SK-N-SH (cell line): ENCODE data around the gene TNFSF15. TPM values are rescaled to one million over a fixed set of nuclear protein-coding genes. Genes with fewer than 3 reads are reported as not detected.
"Not testable (repeated sequence)": the region's sequence is repeated elsewhere in the genome, so short reads cannot be mapped to it uniquely, and the experiment has no call there.

Experiments
- CTCF ChIA-PET: fragments of 300-600, 350-600 bp; formaldehyde crosslinking; extraction: SDS; loops from one replicate; lab custom pipeline; 2021; lab: Yijun Ruan, JAX
- POLR2A ChIA-PET: fragments of 350-600 bp; sonication (Branson Sonifier 250); formaldehyde crosslinking; extraction: SDS; loops from one replicate; lab custom pipeline; 2020; ENCODE audit warnings: antibody characterized with exemption, inconsistent platforms; lab: Yijun Ruan, JAX
- DNase-seq: peaks from one replicate; pipeline ENCODE4 v3.0.0; 2012
- H2AFZ ChIP-seq: fragments of 200-600 bp; sonication (generic); 2 replicates; pipeline ENCODE4 v1.8.1; 2016; ENCODE audit warnings: antibody characterized with exemption, mild to moderate bottlenecking, low read depth
- H3F3A ChIP-seq: fragments of 200-600 bp; sonication (generic); replicated peaks from 2 replicates; pipeline ENCODE3; 2016; ENCODE audit warnings: antibody characterized with exemption, mild to moderate bottlenecking; ENCODE audit not compliant: insufficient read depth
- H3K27ac ChIP-seq, 2 experiments: fragments of 200-500 bp in 1 of 2; fragments of 200-600 bp in 1 of 2; sonication (Bioruptor generic) in 1 of 2; sonication (generic), shearing (Covaris generic) in 1 of 2; 2 replicates each; pipeline versions ENCODE4 v1.5.1 to v1.6.1; 2014 to 2016; ENCODE audit warnings: low read depth in 2 of 2, inconsistent platforms in 1 of 2, low read length in 1 of 2, mild to moderate bottlenecking in 1 of 2, mixed read lengths in 1 of 2
- H3K27me3 ChIP-seq: fragments of 200-600 bp; sonication (generic), shearing (Covaris generic); 2 replicates; pipeline ENCODE4 v1.6.1; 2016; ENCODE audit warnings: mixed run types; ENCODE audit not compliant: insufficient read depth
- H3K36me3 ChIP-seq, 2 experiments: fragments of 200-500 bp in 1 of 2; fragments of 200-600 bp in 1 of 2; sonication (Bioruptor generic) in 1 of 2; sonication (generic) in 1 of 2; replicated peaks in 1 of 2; 2 replicates each; pipeline versions ENCODE3 to v1.5.1; 2014 to 2016; ENCODE audit warnings: low read length in 1 of 2, mild to moderate bottlenecking in 1 of 2; ENCODE audit not compliant: insufficient read depth in 2 of 2, control insufficient read depth in 1 of 2
- H3K4me1 ChIP-seq, 2 experiments: fragments of 200-500 bp in 1 of 2; fragments of 200-600 bp in 1 of 2; sonication (Bioruptor generic) in 1 of 2; sonication (generic), shearing (Covaris generic) in 1 of 2; 2 replicates each; pipeline versions ENCODE4 v1.5.1 to v1.6.1; 2014 to 2016; ENCODE audit warnings: low read depth in 1 of 2, low read length in 1 of 2, mixed run types in 1 of 2; ENCODE audit not compliant: insufficient read depth in 2 of 2, control insufficient read depth in 1 of 2
- H3K4me2 ChIP-seq: fragments of 200-600 bp; sonication (generic), shearing (Covaris generic); 2 replicates; pipeline ENCODE4 v1.6.1; 2017; ENCODE audit warnings: mixed run types
- H3K4me3 ChIP-seq, 2 experiments: fragments of 200-500 bp in 1 of 2; fragments of 200-600 bp in 1 of 2; sonication (Bioruptor generic) in 1 of 2; sonication (generic), shearing (Covaris generic) in 1 of 2; 2 replicates each; pipeline versions ENCODE4 v1.5.1 to v1.8.1; 2014 to 2016; ENCODE audit warnings: low read depth in 2 of 2, inconsistent platforms in 1 of 2, low read length in 1 of 2, mild to moderate bottlenecking in 1 of 2, mixed read lengths in 1 of 2, moderate library complexity in 1 of 2
- H3K79me2 ChIP-seq: fragments of 200-600 bp; sonication (generic); 2 replicates; pipeline ENCODE4 v1.8.1; 2017; ENCODE audit warnings: mild to moderate bottlenecking; ENCODE audit not compliant: insufficient read depth
- H3K9ac ChIP-seq: fragments of 200-600 bp; sonication (generic); 2 replicates; pipeline ENCODE4 v1.6.1; 2017; ENCODE audit warnings: mixed run types
- H3K9me2 ChIP-seq: fragments of 200-600 bp; sonication (generic); 2 replicates; pipeline ENCODE4 v1.6.1; 2017; ENCODE audit warnings: mixed run types
- H3K9me3 ChIP-seq: fragments of 200-600 bp; sonication (generic); 2 replicates; pipeline ENCODE4 v1.6.1; 2017; ENCODE audit warnings: mixed run types, mild to moderate bottlenecking, moderate library complexity
- H4K20me1 ChIP-seq: fragments of 200-600 bp; sonication (generic); 2 replicates; pipeline ENCODE4 v1.6.1; 2017; ENCODE audit warnings: mild to moderate bottlenecking, mixed run types; ENCODE audit not compliant: insufficient read depth
- EP300 ChIP-seq, 2 experiments: IDR thresholded peaks; 2 replicates each; pipeline versions ENCODE4 v1.4.0 to v1.6.1; 2012; ENCODE audit warnings: borderline replicate concordance in 1 of 2, low read depth in 1 of 2, low read length in 1 of 2
- EZH2phosphoT487 ChIP-seq: fragments of 200-600 bp; sonication (generic); IDR thresholded peaks from 2 replicates; pipeline ENCODE4 v1.6.1; 2017; ENCODE audit warnings: low read depth, mixed run types, mild to moderate bottlenecking, antibody characterized with exemption, moderate library complexity, borderline replicate concordance
- FOXJ3 ChIP-seq: sonication (generic); formaldehyde crosslinking; IDR thresholded peaks from 2 replicates; pipeline ENCODE4 v1.5.1; 2020; ENCODE audit warnings: mild to moderate bottlenecking, missing genetic modification reagents
- JUND ChIP-seq: IDR thresholded peaks from 2 replicates; pipeline ENCODE4 v1.4.0; 2012
- MEF2A ChIP-seq: IDR thresholded peaks from 2 replicates; pipeline ENCODE4 v1.4.0; 2012; ENCODE audit warnings: low read depth, borderline replicate concordance
- RAD21 ChIP-seq: IDR thresholded peaks from 2 replicates; pipeline ENCODE4 v1.6.1; 2012; ENCODE audit warnings: mild to moderate bottlenecking, low read length
- REST ChIP-seq: IDR thresholded peaks from 2 replicates; pipeline ENCODE4 v1.6.1; 2012; ENCODE audit warnings: mild to moderate bottlenecking, low read depth, low read length, moderate library complexity
- RXRA ChIP-seq: IDR thresholded peaks from 2 replicates; pipeline ENCODE4 v1.4.0; 2012; ENCODE audit warnings: low read depth, mild to moderate bottlenecking, borderline replicate concordance
- SIN3A ChIP-seq: IDR thresholded peaks from 2 replicates; pipeline ENCODE4 v1.6.1; 2012; ENCODE audit warnings: low read depth, mild to moderate bottlenecking, low read length, moderate library complexity, borderline replicate concordance
- SMC3 ChIP-seq: IDR thresholded peaks from 2 replicates; pipeline ENCODE4 v1.6.1; 2012; ENCODE audit warnings: low read depth, low read length, improper control_type of control experiment
- TAF1 ChIP-seq: IDR thresholded peaks from 2 replicates; pipeline ENCODE4 v1.6.1; 2012; ENCODE audit warnings: low read depth, mild to moderate bottlenecking, low read length, moderate library complexity, borderline replicate concordance
- TCF12 ChIP-seq: IDR thresholded peaks from 2 replicates; pipeline ENCODE4 v1.4.0; 2012
- YY1 ChIP-seq: IDR thresholded peaks from 2 replicates; pipeline ENCODE4 v1.4.0; 2012; ENCODE audit warnings: low read depth, mild to moderate bottlenecking
- ZBTB33 ChIP-seq: IDR thresholded peaks from 2 replicates; pipeline ENCODE4 v1.4.0; 2012; ENCODE audit warnings: low read depth, borderline replicate concordance
- WGBS: methylation state at CpG from one replicate; pipeline ENCODE4 v1.1.6; 2017; ENCODE audit warnings: low lambda C conversion rate; 5-methylcytosine and 5-hydroxymethylcytosine counted together
- polyA plus RNA-seq, 3 experiments: library from polyadenylated mRNA; depleted of rRNA; stranded (reverse); fragments of >200 nt; gene quantifications; 2 replicates each; pipeline ENCODE4 v1.2.3, GENCODE V29; 2012
- TF ChIP-seq, protein P1 (sequence below): IDR thresholded peaks from 2 replicates; pipeline ENCODE4 v1.4.0; 2012; ENCODE audit warnings: low read depth

TNFSF15 gene
- polyA plus RNA-seq, 1 of the 3 experiments (the other 2 are of a cell fraction): 0.64 TPM

GRCh38 chr9:114735704-114736103 is 70.1 kb downstream of the TNFSF15 start (continued):
- no peak for TF ChIP-seq ZBTB33
- no peak for TF ChIP-seq SMC3
- TF ChIP-seq, protein P1, sequence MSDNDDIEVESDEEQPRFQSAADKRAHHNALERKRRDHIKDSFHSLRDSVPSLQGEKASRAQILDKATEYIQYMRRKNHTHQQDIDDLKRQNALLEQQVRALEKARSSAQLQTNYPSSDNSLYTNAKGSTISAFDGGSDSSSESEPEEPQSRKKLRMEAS: peak; percentile 37; the same call in 1 of the 2 replicates
- no peak for TF ChIP-seq FOXJ3 (CRISPR knock-in tag)
- TF ChIP-seq MEF2A: no peak
- TF ChIP-seq JUND: peak; percentile 18; the same call in 1 of the 2 replicates
- TF ChIP-seq EP300 (IDR thresholded peaks at IDR 0.05; ENCODE audit: borderline replicate concordance in 1 of 2, low read depth in 1 of 2, low read length in 1 of 2): 0 out of 4 replicates have a peak, but pooled peaks of 1 of the 2 experiments have one; percentile 12
- TF ChIP-seq YY1: no peak
- TF ChIP-seq TAF1: no peak
- TF ChIP-seq REST: no peak
- no peak for TF ChIP-seq RXRA
- TF ChIP-seq TCF12: peak; percentile 58
- TF ChIP-seq SIN3A: no peak
- TF ChIP-seq RAD21: no peak
- TF ChIP-seq EZH2phosphoT487: no peak

- CTCF ChIA-PET: interaction anchor here (0.7 to 5.6 kb wide), 6 partner anchors 11 to 789 kb away, joined by 3 to 41 read pairs (median 5); no protein-coding TSS in a partner anchor
- not testable (repeated sequence) for H4K20me1 ChIP-seq
Observed at GRCh38 chr9:114735139-114735538, 70.7 kb downstream of the TNFSF15 start.

More at GRCh38 chr9:114735139-114735538, 70.7 kb downstream of the TNFSF15 start:
- Histone ChIP-seq H3K4me2 (0 out of 2 replicates have a peak overlapping the region, but pooled peaks have one; percentile 50), H3K4me1 (peaks cover 0 to 22% of the 10 kb centered on the region in 2 experiments; a peak in 2 of 4 replicates), H3K27ac (peak overlapping the region; percentile 23 to 36; a peak in 2 of 4 replicates), H3F3A (peaks cover 19% of the 10 kb centered on the region)
- H3K9me3 ChIP-seq, POLR2A ChIA-PET, H3K9ac ChIP-seq, DNase-seq, H3K36me3 ChIP-seq, H3K27me3 ChIP-seq, H3K9me2 ChIP-seq, H2AFZ ChIP-seq, H3K79me2 ChIP-seq, H3K4me3 ChIP-seq: not testable (repeated sequence)
- 96% methylated on average over 5 of the region's 5 CpGs for WGBS

Other genes with a start within 250 kb of the TNFSF15 start
- gene ATP6V1G1, start 218.3 kb downstream of the TNFSF15 start, polyA plus RNA-seq (2012; rRNA removed): 119 and 143 TPM in 2 replicates
- 5.8 and 7.4 TPM in 2 replicates for gene TMEM268, start 194.7 kb downstream of the TNFSF15 start, polyA plus RNA-seq (2012; rRNA removed)
- not detected in 2 replicates for gene TEX53, start 148.2 kb downstream of the TNFSF15 start, polyA plus RNA-seq (2012; rRNA removed)
- gene TEX48, start 123.8 kb downstream of the TNFSF15 start, polyA plus RNA-seq (2012; rRNA removed): 0.41 and 0.46 TPM in 2 replicates
- not detected in 2 replicates for gene TNFSF8, start 124.6 kb upstream of the TNFSF15 start, polyA plus RNA-seq (2012; rRNA removed)